Activated T-helper 9 cell treated with anti-CD3 and anti-CD28 coated beads, Interleukin-2, amount 50 U/mL, for 16 hours (primary cell): ENCODE measurements around the gene MCM10.
"Not testable (repeated sequence)": the region's sequence is repeated elsewhere in the genome, so short reads cannot be mapped to it uniquely, and the experiment has no call there.

Experiments used
- DNase-seq: peaks from one replicate; pipeline ENCODE4 v3.0.0-alpha.2; 2020; ENCODE audit warnings: low read depth

The MCM10 gene

GRCh38 chr10:13221572-13221971 is 60.2 kb downstream of the MCM10 start:
- no peak for DNase-seq

DNA sequence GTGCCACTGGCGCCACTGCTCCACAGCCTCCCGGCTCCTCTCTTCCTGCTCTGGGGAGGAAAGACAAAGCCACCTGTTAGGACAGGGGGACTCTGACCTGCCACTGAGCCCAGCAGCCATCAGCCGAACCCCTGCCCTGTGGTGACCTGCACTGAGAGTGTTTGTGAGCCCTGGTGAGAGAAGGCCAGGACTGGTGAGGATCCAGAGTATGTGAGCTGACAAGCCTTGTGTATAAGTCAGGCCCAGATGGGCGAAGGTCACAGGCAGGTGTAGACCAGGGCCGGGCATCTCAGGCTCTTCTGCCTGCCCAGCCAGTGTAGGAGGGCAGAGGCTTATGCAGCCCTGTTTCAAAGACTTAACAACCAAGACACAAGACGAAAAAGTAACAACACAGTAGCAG is 60.8 kb downstream of the MCM10 start:
- no peak for DNase-seq

DNA sequence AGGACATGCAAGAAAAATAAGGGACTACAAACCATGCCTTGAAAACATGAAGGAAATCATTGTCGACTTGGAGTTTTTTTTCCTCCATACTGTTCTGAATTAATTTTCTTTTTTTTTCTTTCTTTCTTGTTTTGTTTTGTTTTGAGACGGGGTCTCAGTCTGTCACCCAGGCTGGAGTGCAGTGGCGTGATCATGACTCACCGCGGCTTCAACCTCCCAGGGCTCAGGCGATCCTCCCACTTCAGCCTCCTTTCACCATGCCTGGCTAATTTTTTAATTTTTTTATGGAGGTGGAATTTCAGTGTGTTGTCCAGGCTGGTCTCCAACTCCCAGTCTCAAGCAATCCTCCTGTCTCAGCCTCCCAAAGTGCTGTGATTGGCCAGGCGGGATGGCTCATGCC is 61.2 kb downstream of the MCM10 start:
- DNase-seq = no peak

- no peak for DNase-seq
Measured at GRCh38 chr10:13223241-13223640, 61.9 kb downstream of the MCM10 start.

DNA sequence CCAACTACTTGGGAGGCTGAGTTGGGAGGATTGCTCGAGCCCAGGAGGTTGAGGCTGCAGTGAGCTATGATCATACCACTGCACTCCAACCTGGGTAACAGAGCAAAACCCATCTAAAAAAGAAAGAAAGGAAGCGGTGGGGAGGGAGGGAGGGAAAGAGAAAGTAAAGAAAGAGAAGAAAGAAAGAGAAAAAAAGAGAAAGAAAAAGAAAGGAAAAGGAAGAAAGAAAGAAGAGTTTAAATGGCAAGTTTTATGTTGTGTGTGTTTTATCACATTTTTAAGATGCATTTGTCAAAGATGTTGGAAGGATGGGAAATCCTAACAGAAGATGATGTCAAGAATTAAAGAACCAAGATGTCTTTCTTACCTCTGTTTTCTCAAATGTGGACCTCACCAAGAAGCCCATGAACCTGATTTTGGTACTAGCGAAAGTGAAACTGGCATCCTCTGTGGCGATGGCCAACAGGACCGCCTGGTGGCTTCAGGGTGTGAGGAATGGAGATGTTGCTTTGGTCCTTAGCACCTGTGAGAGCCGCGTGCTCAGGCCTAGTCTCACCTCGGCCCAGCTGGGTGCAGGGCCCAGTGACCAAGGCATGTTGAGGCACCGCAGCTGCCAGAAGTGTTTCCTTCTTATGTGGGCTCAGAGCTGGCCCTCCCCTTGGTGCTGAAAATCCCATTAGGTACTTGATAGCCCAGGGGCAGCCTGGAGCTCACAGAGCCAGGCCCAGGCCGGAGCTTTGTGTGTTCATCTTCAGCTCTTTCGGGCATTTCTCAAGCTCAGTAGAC is 63.0 kb downstream of the MCM10 start:
- DNase-seq = no peak

GRCh38 chr10:13225601-13226000 is 64.2 kb downstream of the MCM10 start:
- DNase-seq = no peak

DNA sequence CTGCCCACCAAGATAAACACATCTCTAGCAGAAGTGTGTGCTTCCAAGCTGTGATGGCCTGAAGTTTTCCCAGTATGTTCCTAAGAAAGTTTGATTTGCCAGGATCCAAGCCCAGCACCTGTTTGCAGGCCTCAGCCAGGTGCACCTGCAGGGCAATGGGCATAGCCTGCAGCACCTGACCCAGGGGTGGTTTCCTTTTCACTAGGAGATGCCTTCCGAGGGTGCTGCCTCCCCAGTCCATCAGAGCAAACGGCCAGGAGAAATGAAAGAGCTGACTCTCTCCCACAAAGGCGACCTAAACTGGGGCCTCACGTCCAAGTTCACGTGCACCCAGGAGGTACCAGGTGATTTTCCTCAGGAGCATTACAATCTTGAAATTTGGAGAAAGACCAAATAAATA is 65.7 kb downstream of the MCM10 start:
- DNase-seq = no peak

DNA sequence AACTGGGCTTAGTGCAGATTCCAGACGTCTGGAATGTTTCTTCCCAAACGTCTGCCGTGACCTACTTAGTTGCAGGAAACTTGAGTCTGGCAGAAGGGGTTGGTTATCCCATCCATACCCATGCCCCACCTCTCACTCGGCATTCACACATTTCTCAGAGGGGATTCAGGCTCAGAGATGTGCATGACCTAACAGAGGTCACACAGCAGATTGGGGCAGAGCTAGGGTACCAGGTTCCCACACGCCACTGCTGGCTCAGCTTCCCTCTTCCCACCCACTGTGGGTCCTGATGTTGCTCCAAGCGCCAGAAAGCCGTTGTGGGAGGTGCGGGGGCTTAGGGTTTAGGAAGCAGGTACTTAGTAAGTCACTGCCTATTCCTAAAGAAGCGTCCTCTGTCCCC is 69.8 kb downstream of the MCM10 start:
- no peak for DNase-seq

DNA sequence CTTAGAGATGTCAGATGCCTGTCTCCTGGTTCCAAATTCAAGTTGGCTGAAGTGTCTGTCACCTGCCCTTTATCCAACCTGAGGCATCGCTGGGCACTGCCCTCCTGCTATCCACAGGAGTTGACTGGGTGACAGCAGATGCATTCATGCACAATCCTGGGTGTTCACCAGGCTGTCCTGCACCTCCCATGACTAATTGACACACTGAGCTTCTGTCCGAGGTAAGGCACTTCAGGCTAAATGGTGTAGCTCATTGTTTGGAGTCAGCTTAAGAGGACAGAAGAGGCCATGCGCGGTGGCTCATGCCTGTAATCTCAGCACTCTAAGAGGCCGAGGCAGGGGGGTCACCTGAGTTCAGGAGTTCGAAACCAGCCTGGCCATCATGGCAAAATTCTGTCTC is 70.5 kb downstream of the MCM10 start:
- no peak for DNase-seq

DNA sequence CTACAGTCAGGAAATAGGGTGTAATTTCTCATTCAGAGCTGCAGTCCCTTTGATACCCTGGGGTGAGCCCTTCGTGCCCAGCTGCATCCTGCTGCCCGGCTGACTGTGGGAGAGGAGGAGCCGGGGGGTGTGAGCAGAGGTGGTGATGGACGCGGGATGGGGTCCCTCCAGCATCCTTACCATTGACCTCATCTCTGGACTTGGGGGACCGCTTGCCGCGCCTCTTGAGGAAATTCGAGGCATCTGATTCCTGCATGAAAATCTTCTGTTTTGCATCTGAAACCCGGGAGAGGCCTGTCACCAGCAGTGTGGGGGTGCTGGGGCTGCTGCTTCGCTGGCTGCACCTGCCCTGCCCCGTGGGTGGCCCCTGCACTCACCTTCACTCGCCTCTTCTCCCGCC is 72.0 kb downstream of the MCM10 start:
- no peak for DNase-seq

GRCh38 chr10:13234172-13234571 is 72.8 kb downstream of the MCM10 start, which contains the start of gene UCMA:
Gene UCMA, minus strand, starts transcription at chr10:13234374. Its CDS starts 116 bp downstream, at chr10:13234258.
- no peak for DNase-seq

DNA sequence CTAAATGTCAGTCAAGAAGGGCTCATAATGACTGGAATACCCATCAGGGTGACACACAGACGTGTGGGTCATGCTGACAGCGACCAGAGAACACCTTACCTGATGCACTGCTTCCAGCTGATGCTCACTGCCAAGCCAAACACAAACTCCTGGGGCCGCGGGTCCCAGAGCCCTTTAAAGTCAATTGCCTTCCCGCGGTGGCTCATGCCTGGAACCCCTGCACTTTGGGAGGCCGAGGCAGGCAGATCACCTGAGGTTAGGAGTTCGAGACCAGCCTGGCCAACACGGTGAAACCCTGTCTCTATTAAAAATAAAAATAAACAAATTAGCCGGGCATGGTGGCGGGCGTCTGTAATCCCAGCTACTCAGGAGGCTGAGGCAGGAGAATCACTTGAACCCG is 73.4 kb downstream of the MCM10 start:
- not testable (repeated sequence) for DNase-seq

DNA sequence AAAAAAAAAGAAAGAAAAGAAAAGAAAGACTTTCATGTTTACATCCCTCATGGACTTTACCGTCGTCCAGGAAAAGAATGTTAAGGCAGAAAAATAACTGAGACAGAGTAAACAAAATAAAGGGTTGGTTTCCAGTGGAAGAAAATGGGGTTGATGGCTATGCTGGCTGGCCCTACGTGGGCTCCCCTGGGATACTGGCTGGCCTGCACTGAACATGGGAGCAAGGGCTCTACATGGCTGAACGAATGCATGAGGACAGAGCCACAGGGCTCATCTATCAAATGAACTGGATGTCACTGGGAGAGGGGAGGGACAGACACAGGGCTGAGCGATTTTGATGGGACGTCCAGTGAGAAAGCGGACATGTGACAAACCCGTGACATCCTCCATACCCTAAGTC is 75.3 kb downstream of the MCM10 start:
- no peak for DNase-seq

DNA sequence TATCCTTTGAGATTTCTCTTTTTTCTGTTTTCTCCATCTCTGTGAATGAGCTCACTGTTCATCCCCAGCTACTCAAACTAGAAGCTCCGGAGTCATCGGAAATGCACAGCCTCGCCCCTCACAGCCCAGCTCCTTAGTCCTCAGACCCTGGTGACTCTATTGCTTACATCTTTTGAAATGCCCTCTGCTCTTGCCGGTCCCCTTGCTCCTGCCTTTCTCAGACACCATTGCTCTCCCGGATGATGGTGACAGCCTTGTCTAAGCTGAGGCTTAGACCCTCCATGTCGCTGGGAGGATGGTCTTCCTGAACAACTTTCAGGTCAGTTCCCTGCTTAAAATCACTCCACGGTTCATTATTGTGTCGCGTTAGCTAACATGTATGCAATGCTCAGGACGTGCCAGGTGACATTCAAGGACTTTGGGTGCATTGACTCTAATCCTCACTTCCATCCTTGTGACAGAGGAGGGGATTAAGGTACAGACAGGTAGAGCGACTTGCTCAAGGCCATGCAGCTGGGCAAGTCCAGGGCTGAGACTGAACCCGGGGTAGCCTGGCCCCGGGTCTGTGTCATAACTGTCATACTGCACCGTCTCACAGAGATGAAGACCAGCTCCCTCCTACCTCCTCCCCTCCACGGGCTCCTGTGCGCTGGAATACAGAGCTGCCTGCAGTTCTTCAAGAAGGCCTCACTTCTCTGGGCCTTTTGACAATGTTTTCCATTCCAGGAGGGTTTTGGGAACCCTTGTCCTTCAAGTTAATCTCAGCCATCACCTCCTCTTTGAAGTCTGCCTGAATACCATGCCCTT is 77.1 kb downstream of the MCM10 start:
- DNase-seq = no peak

DNA sequence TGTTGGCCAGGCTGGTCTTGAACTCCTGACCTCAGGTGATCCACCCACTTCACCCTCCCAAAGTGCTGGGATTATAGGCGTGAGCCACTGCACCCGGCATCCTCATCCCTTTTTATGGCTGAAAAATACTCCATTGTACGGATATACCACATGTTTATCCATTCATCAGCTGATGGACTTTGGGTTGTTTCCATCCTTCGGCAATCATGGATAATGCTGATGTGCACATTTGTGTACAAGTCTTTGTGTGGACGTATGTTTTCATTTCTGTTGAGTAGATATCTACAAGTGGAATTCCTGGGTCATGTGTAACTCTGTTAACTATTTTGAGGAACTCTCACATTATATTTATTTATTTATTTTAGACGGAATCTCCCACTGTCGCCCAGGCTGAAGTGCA is 78.6 kb downstream of the MCM10 start:
- no peak for DNase-seq

DNA sequence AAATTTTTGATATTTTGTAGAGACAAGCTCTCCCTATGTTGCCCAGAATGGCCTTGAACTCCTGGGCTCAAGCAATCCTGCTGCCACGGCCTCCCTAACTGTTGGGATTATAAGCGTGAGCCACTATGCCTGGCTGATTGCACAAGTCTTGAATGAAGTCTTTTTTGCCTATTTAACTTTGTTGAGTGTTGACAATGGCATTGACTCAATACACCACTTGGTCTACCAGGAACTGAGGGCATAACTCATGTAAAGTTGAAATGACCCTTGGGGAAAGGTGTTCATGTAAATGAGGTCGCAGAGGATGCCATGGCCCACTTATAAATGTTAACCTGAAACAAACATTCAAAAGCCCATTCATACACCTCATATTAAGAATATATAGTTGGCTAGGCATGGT is 80.3 kb downstream of the MCM10 start:
- no peak for DNase-seq

DNA sequence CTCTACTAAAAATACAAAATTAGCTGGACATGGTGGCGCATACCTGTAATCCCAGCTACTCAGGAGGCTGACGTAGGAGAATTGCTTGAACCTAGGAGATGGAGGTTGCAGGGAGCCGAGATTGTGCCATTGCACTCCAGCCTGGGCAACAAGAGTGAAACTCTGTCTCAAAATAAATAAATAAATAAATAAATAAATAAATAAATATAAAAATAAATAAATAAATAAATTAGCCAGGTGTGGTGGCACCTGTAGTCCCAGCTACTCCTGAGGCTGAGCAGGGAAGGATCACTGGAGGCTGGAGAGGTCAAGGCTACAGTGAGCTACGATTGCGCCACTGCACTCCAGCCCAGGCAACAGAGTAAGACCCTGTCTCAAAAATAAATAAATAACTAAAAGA is 80.9 kb downstream of the MCM10 start:
- not testable (repeated sequence) for DNase-seq

GRCh38 chr10:13247246-13247645 is 85.9 kb downstream of the MCM10 start:
- DNase-seq = no peak

DNA sequence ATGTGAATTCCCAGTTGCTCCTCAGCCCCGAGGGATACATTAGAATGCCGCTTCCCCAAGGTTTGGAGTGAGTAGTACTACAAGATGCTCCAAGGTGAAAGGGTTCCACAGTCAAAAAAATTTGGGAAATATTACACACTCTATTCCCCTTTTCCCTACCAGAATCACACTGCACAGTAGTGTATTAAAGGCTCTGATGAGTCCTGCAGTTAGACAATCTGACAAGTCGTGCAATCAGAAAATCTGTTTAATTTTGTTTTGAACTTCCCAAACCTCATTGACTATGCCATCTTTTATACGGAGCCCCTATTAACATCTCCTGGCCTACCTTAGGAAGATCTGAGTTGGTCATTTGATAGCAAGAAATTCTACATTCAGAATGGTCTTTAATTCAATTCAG is 86.4 kb downstream of the MCM10 start:
- no peak for DNase-seq

DNA sequence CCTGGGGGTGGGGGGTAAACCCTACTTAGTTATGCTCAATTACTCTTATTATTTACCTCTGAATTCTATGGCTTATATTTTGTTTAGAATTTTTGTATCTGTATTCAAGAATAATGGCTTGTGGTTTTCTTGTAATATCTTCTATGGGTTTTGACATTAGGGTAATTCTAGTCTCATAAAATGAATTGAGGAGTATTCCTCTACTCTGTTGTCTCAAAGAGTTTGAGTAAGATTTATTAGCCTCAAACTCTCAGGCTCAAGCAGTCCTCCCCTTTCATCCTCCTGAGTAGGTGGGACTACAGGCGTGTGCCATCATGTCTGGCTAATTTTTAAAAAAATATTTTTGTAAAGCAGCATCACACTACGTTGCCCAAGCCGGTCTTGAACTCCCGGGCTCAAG is 92.4 kb downstream of the MCM10 start:
- DNase-seq = no peak

DNA sequence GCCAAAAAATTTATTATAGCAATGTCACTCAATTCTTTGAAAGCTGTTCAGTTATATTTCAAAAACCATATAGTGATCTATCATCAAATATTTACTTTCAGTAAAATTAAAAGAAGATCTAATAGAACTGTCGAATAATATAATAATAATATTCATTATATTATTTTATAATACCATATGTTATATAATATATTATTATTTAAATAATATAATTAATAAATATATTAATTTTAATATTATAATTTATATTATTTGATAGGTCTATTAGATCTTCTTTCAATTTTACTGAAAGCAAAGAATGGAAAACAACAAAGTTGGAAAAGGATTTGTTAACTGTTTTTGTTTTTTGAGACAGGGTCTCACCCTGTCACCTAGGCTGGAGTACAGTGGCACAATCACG is 95.3 kb downstream of the MCM10 start:
- DNase-seq = no peak

GRCh38 chr10:13257621-13258140 is 96.3 kb downstream of the MCM10 start:
- DNase-seq = no peak
